GM12891 (cell line): Measurements from ENCODE around the gene KCNJ14.

Experiments
- POLR2A ChIP-seq: IDR thresholded peaks from 2 replicates; pipeline ENCODE4 v1.6.1; 2011; ENCODE audit warnings: low read depth, low read length, control low read depth
- POLR2AphosphoS5 ChIP-seq: IDR thresholded peaks from 2 replicates; pipeline ENCODE4 v1.6.1; 2011; ENCODE audit warnings: low read depth, low read length, control low read depth
- TAF1 ChIP-seq: IDR thresholded peaks from 2 replicates; pipeline ENCODE4 v1.6.1; 2011; ENCODE audit warnings: low read depth, low read length, control low read depth

GRCh38 chr19:48493718-48494401, 38.5 kb downstream of the KCNJ14 start:
- TF ChIP-seq TAF1, result no peak
- no peak for TF ChIP-seq POLR2A
- TF ChIP-seq POLR2AphosphoS5, result no peak
